Epidermal melanocyte (primary cell): ENCODE results near the gene PPP1R12B.
"Not testable (repeated sequence)": the region's sequence is repeated elsewhere in the genome, so short reads cannot be mapped to it uniquely, and the experiment has no call there.

ENCODE experiments used
- DNase-seq: peaks from one replicate; pipeline ENCODE4 v3.0.0; 2011; ENCODE audit warnings: low spot score; ENCODE audit not compliant: insufficient read length

The PPP1R12B gene

GRCh38 chr1:202554619-202555018 is 206.1 kb downstream of the PPP1R12B start:
- DNase-seq, result not testable (repeated sequence)

- DNase-seq, result not testable (repeated sequence)
Observed at GRCh38 chr1:202556037-202556436, 207.5 kb downstream of the PPP1R12B start.

- DNase-seq, result not testable (repeated sequence)
Observed at GRCh38 chr1:202557662-202558061, 209.2 kb downstream of the PPP1R12B start.

- DNase-seq, result no peak
Observed at GRCh38 chr1:202561240-202561639, 212.7 kb downstream of the PPP1R12B start.

GRCh38 chr1:202561726-202562443 is 213.4 kb downstream of the PPP1R12B start:
- DNase-seq, result no peak

GRCh38 chr1:202562444-202563060 is 214.1 kb downstream of the PPP1R12B start:
- DNase-seq, result no peak

- DNase-seq, result no peak
Observed at GRCh38 chr1:202563818-202564217, 215.3 kb downstream of the PPP1R12B start.

GRCh38 chr1:202564958-202565495 is 216.5 kb downstream of the PPP1R12B start:
- DNase-seq, result no peak

- no peak for DNase-seq
Observed at GRCh38 chr1:202565890-202566602, 217.5 kb downstream of the PPP1R12B start.

- DNase-seq, result no peak
Observed at GRCh38 chr1:202567738-202568137, 219.2 kb downstream of the PPP1R12B start.

GRCh38 chr1:202568410-202568809 is 219.9 kb downstream of the PPP1R12B start:
- DNase-seq, result no peak

GRCh38 chr1:202568826-202569225 is 220.3 kb downstream of the PPP1R12B start:
- DNase-seq, result no peak

GRCh38 chr1:202569393-202570322 is 221.2 kb downstream of the PPP1R12B start:
- DNase-seq, result no peak

GRCh38 chr1:202571719-202572339 is 223.3 kb downstream of the PPP1R12B start:
- peak; percentile 40 for DNase-seq

GRCh38 chr1:202572867-202573266 is 224.4 kb downstream of the PPP1R12B start:
- no peak for DNase-seq

GRCh38 chr1:202575918-202576653 is 227.6 kb downstream of the PPP1R12B start:
- no peak for DNase-seq

- DNase-seq, result peak; percentile 37
Observed at GRCh38 chr1:202576816-202577215, 228.3 kb downstream of the PPP1R12B start.

GRCh38 chr1:202577381-202577780 is 228.9 kb downstream of the PPP1R12B start:
- no peak for DNase-seq

GRCh38 chr1:202578001-202578504 is 229.6 kb downstream of the PPP1R12B start:
- no peak for DNase-seq

GRCh38 chr1:202578565-202578964 is 230.1 kb downstream of the PPP1R12B start:
- DNase-seq, result no peak
